Endometrial microvascular endothelial cells (primary cell): ENCODE measurements around the gene NIM1K. TPM values are rescaled to one million over a fixed set of nuclear protein-coding genes. Genes with fewer than 3 reads are reported as not detected.
"Not testable (repeated sequence)": the region's sequence is repeated elsewhere in the genome, so short reads cannot be mapped to it uniquely, and the experiment has no call there.

Source experiments
- in situ Hi-C: cut with HindIII; loops from 2 replicates; pipeline ENCODE4 v1.10.0; 2017; ENCODE audit warnings: low sequenced_read_pairs, low pct_unique_long_range_greater_than_20kb; ENCODE audit errors: inconsistent ontology term
- total RNA-seq: library from RNA; depleted of rRNA; stranded (reverse); fragments of >200 nt; gene quantifications from one replicate; pipeline ENCODE4 v1.2.3, GENCODE V29; 2015; ENCODE audit errors: inconsistent ontology term

NIM1K gene
- total RNA-seq, 1 donor from 2014 or later: not detected

DNA sequence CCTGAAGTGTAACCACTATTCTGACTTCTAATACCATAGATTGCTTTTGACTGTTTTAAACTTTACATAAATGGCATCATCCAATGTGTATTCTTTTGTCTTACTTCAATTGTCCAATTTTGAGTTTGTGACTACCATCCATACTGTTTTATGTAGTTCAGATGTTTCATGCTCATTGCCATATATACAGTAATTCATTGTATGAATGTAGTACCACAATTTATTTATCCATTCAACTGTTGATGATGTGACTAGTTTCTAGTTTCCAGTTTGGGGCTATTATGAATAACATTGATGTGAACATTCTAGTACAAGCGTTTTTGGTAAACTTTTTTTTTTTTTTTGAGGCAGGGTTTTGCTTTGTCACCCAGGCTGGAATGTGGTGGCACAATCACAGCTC lies 66.1 kb downstream of the NIM1K start:
- in situ Hi-C loops: no loop called here

DNA sequence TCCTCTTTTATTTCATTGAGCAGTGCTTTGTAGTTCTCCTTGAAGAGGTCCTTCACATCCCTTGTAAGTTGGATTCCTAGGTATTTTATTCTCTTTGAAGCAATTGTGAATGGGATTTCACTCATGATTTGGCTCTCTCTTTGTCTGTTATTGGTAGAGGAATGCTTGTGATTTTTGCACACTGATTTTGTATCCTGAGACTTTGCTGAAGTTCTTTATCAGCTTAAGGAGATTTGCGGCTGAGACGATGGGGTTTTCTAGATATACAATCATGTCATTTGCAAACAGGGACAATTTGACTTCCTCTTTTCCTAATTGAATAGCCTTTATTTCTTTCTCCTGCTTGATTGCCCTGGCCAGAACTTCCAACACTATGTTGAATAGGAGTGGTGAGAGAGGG lies 70.2 kb downstream of the NIM1K start:
- in situ Hi-C loops: not testable (repeated sequence)

DNA sequence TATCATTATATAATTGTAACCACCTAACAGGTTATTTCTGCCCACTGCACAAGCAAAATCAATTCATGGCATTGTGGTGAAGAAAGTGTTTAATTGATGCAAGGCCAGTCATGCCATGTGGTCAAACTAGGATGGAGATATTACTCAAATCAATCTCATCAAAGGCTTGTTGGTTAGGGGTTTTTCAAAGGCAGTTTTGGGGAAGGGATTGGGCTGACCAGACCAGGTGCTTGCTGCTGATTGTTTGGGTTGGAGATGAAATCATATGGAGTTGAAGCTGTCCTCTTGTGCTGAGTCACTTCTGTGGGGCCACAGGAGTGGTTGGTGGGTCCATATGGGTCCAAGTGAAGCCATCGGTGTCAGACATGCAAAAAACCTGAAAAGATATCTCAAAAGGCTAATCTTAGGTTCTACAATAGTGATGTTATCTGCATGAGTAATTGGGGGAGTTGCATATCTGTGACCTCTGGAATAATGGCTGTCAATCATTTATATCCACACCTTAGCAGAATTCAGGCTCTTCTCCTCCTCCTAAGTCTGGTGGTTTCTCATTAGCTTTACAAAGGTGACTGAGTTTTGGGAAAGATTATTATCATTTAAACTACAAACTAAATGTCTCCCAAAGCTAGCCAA lies 76.3 kb downstream of the NIM1K start:
- in situ Hi-C loops: no loop called here

DNA sequence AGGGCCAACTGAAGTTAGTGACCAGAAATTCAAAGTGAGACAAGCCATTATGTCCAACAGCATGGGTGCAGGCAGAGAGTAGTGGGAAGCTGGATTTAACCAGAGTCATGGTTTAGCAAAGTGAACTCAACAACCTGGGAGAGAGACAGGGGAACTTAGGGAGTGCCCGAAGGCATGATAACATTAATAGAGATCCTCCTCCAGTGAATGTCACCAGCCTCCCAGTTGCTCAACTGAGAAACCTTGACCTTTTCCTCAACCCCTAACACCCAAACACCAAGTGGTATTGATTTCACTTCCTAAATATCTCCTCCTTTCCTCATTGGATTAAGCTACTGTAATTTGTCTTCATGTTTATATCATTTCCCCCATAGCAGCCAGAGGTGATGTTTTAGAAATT lies 78.6 kb downstream of the NIM1K start:
- in situ Hi-C loops: no loop called here

DNA sequence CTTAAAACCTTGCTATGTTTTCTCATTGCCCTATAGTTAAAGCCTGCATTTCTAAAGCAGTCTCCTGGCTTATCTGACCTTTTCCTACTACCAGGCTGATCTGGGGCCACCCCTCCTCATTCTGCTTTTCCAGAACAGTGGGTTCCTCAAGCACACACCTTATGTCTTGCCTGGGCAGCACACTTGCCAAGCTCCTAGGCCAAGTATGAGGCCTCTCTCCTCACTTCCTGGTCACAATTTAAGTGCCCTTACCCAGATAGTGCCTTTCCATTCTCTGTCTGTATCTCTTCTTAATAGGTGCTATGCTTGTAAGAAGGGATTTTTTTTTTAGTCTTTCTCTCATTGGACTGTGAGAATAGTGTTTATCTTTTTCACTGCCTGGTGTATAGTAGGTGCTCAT lies 81.5 kb downstream of the NIM1K start:
- in situ Hi-C loops: no loop called here

DNA sequence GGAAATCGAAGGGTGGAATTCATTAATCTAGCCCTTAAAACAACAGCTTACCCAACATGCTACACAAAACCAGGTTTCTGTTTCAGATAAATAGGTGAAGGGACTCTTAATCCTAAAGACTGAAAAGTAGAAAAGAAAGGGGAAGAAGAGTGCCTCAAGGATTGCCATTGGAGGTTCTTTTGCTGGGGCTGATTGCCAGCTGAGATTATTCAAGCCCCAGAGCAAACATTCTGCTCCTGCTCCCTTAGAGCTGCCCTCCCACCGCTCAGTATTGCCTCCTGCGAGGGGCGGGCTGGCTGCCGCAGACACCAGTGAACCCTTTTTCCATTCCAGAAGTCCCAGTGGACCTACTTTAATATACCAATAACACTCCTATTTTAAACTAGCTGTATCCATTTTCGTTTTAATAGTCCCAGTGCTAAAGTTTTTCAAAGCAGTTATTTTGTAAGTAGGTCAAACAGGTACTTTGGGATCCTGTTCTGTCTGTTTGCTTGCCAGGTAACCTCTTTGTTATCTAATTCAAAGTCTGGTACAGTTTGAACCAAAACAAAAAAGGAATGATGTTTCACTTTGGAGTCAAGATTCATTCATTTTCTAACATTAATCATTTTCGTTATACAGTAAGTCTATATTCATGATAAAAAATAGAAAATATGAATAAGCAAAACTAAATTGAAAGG lies 82.5 kb downstream of the NIM1K start:
- in situ Hi-C loops: no loop called here

DNA sequence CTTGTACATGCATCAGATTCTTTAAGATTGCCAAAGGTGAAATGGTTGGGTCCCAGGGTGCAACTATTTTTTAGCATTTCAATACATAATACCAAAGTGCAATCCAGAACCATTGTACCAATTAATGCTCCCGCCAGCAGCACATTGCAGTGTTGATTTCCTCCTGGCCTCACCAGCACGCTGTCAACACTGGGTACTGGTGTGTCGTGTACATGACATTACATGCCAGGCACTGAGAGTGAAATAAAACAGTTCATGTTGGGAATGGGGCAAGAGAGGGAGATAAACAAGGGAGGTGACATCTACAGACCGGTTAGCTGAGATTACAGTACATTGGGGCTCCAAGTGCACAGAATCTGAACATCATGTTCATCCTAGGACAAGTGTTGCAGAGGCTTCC lies 83.4 kb downstream of the NIM1K start:
- in situ Hi-C loops: no loop called here

DNA sequence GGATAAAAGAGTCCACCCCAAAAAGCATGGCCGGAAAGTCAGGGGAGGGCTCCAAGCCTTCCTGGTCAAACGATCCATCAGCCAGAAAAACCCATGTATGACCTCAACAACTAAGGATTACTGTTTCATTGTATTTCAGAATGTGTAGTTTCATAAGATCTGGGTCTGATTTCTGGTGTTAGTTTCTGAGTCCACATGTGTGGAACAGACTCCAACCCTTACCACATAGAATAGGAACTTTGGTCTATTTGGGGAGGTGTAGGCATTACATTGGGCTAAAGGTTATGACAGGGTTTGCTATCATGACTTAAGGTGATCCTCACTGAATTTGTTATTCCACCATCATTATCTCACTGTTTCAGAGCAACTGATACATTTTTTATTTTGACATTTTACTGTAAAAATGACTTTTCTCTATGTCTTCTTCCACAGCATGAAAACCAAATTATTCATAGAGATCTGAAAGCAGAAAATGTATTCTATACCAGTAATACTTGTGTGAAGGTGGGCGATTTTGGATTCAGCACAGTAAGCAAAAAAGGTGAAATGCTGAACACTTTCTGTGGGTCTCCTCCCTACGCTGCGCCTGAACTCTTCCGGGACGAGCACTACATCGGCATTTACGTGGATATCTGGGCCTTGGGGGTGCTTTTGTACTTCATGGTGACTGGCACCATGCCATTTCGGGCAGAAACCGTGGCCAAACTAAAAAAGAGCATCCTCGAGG lies 87.7 kb downstream of the NIM1K start:
- in situ Hi-C loops: no loop called here

DNA sequence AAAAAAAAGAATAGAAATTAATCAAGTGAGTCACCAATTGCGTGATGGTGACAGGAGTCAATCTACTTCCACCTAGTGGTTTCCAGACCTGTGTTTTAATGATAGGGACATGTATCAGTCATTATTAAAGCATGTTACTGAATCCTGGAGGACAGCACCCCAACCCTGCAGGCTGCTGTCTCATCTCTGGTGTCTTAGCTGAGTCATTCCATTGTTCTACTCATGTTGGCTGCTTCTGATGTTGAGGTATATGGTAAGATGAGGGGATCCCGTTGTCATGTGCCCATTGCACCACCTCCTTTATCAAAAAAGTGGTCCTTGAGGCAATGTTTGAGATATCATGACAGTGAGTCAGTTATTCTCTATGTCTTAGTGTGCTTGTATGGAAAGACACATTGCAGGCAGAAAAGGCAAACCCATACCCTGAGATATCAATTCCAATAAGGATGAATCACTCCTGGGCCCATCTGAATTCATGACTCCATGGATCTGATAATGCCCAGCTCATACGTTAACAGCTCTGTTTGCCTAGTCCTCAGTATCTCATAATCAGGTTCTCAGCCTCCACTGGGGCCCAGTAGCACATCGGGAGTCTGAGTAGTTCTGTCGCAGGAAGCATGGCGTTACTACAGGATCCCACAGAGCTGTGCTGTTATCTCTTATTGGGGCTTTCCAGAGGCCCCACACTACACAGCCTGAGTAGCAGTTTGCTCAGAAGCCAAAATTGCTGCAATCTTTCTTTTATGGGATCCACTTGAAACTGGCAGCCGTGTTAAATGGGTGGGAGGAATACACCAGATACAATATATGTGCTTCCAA lies 90.0 kb downstream of the NIM1K start:
- in situ Hi-C loops: no loop called here

DNA sequence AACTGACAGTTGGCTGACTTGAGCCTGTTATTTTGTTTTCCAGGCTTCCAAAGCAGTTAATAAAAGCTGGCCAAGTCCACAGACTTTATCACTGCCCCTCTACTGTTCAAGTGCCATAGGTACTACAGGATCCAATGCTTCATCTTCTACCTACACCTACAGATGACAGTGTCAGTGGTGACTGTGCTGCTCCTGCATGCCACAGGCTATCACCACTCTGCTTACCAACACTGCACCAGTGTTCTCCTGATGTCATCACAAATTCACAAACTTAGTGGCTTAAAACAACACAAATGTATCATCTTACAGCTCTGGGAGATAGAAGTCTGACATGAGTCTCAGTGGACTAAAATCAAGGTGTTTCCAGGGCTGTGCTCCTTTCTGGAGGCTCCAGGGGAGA lies 94.6 kb downstream of the NIM1K start:
- in situ Hi-C loops: no loop called here

DNA sequence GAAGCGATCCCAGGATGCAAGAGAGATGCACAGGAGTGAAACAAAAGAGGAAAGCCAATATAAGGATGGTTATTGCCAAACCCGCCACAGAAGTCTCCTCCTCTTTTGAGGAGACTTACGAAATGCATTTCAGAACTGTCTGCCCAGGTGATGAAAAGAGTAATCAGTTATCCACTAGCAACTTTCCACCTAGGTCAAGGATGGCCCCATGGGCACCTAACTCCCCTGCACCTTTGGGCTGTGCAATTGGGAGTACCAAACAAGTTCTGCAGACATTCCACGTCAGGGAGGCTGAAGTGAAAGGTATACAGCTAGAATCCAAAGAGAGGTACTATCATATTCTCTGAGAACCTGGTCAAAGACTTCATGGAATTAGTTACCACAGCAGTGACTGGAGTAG lies 95.5 kb downstream of the NIM1K start:
- in situ Hi-C loops: no loop called here

DNA sequence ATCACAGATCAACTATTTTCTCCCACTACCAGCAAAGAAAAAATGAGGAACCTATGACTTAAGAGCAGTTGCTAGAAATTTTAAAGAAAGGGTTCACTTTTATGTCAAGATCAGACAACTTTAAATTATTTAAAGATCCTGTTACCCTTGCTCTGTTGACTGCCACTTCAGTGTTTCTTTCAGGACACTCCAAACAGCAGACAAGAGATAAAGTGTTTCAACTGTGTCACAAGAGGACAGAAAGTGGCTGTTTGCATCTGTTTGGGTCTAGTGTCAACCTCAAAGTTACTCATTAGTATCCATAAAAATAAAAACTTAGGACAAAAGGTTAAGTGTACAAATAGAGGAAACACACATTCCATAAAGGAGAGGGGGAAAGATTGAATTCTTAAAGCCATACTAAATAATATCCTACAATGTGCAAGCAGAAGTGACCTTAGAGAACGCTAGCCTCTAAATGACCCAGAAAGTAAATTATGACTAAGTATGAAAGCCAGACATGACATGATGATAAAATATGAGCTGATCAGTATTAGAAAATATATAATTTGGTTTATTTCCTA lies 96.3 kb downstream of the NIM1K start:
- in situ Hi-C loops: no loop called here

DNA sequence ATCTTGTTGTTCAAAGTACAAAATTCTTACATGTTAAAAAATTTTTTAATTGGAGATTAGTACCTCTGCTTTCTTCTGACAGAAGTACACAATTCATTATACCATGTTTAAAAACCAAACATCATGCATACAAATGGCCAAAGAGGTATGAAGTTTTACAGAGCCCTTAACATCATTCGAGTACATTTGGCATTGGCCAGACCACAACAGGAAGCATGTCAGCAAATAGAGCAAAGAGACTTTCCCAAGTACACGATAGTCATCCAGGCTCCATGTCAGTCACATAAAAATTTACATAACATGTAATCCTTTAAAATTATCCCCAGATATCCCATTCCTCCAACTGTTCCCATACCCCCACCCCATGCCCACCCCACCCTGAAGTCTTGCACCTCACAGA lies 98.7 kb downstream of the NIM1K start:
- in situ Hi-C loops: no loop called here

DNA sequence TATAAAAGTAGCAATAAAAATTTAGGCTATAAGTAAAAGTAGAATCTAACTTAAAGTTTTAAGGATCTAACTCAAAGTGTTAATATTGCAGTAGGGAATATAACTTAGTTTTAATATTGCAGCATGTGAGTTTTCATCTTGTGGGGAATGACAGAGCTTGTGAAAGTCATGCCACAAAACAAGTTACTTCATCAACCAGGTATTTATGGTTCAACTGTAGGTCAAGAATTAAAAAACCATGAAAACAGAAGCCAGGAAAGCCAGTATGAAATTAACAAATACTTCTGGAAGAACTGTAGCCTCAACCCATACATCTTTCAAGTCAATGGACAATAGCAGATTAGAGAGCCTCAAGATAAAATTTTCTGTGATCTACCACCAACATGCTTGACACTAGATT lies 102.2 kb downstream of the NIM1K start:
- in situ Hi-C loops: no loop called here

DNA sequence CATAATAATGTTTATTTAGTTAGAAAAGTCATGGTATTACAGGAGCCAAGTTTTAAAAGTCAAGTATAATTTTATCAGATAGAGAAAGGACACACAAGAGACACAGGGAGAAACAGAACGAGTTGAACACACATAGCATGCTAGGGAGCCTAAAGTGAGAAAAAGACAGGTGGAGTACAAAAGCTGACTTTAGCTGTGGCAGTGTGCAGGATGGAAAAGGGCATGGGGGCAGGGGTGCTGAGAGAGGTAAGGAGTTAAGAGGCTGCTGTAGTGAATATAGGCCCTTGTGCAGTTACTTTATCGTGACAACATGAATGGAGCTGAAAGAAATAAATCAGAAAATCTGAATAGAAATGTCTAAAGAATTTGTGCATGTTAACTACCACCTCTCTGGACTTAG lies 103.2 kb downstream of the NIM1K start:
- in situ Hi-C loops: no loop called here

DNA sequence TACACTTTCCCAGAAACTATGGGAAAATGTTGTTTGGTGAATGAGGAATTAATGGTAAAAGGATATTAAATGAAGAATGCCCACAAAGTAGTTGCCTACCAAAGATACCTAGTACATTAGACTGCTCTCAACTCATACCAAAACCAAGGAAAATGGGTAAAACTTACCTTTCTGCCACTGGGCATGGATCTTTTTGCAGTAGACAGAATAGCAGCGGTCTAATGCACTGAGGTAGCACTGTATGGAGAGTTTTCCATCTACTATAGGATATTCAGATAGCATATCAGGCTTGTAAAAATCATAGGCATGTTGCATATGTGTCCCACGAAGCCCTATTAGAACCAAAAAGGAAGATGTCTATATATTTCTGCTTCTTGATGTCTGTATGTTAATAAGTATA lies 104.8 kb downstream of the NIM1K start:
- in situ Hi-C loops: no loop called here

DNA sequence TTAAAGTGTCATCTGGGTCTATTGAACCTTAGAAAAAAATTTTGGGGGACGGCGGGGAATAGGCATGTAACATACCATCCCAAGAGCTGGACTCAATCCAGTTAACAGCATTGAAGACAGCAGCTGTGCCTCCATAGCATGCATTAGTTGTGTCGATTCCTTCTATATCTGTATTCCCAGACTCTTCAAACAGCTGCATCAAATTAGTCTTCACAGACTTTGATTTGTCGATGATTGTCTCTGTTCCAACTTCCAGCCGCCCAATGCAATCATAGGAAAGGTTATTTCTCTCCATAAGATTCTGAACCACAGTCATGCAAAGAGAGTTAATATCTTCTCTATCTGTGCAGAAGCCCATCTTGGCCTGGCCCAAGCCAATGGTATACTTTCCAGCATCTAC lies 106.4 kb downstream of the NIM1K start:
- in situ Hi-C loops: no loop called here

DNA sequence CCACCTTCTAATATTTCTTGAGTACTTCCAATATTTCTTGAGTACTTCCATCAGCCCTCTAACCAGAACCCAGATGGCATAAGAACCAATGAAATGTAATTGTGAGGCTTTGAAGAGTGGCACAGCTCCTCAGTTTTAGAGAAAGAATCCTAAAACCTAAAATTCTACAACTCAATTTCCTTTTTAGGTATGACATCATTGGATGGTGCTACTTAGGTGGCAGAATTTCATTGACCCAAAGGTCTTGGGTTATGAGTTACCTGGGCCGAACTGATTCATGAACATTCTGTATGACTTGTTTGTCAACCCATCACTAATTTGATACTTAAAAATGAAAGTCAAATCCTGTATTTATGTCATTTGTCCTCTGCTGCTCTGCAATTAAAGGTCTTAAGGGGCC lies 108.1 kb downstream of the NIM1K start:
- in situ Hi-C loops: no loop called here

DNA sequence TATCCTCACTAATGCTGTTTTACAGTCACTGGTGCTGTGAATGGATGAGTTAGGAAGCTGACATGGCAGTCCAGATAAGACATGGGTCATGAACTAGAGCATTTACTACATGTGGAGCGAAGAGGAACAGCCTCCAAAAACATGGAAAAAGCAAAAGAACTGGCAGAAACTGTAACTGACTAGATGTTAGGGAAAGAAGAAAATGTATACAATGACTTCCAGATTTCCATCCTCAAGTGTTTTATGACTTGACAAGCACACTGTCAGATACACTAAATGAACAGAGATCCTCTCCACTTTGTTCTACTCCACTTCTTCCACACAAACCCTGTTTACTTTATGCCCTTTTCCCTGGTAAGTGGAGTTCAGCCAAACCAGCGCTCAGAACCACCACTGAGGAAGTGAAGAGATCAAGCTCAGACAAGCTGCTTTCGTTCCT lies 109.6 kb downstream of the NIM1K start:
- in situ Hi-C loops: no loop called here
